Neural cell (in vitro differentiated cells): Measurements from ENCODE around the gene LRMDA. TPM values are rescaled to one million over a fixed set of nuclear protein-coding genes. Genes with fewer than 3 reads are reported as not detected.

Experiments used
- H2AFZ ChIP-seq: fragments of 200-600, 300-800 bp; sonication (generic), shearing (Covaris generic); 2 replicates; pipeline ENCODE4 v1.6.0; 2014; ENCODE audit warnings: low read depth, mild to moderate bottlenecking, antibody characterized with exemption, low read length, moderate library complexity
- H3F3A ChIP-seq: fragments of 200-600 bp; shearing (Covaris generic); 2 replicates; pipeline ENCODE4 v1.6.1; 2016; ENCODE audit warnings: mild to moderate bottlenecking, moderate library complexity, mixed read lengths, antibody characterized with exemption, low read length; ENCODE audit not compliant: insufficient read depth, poor library complexity, severe bottlenecking
- H3K27ac ChIP-seq: fragments of 200-600, 300-800 bp; sonication (generic), shearing (Covaris generic); 2 replicates; pipeline ENCODE4 v1.5.1; 2014; ENCODE audit warnings: mild to moderate bottlenecking, low read length, moderate library complexity
- H3K27me3 ChIP-seq: fragments of 300-800, 200-600 bp; sonication (generic), shearing (Covaris generic); 2 replicates; pipeline ENCODE4 v1.6.0; 2014; ENCODE audit warnings: mild to moderate bottlenecking, low read depth, low read length, moderate library complexity; ENCODE audit not compliant: insufficient read depth
- H3K36me3 ChIP-seq: fragments of 300-800, 200-600 bp; sonication (generic), shearing (Covaris generic); 2 replicates; pipeline ENCODE4 v1.5.1; 2014; ENCODE audit warnings: mild to moderate bottlenecking, antibody characterized with exemption, low read length, moderate library complexity; ENCODE audit not compliant: insufficient read depth
- H3K4me2 ChIP-seq: fragments of 300-800, 200-600 bp; sonication (generic), shearing (Covaris generic); 2 replicates; pipeline ENCODE4 v1.6.0; 2014; ENCODE audit warnings: mild to moderate bottlenecking, low read length
- H3K4me3 ChIP-seq: fragments of 300-800, 200-600 bp; sonication (generic), shearing (Covaris generic); 2 replicates; pipeline ENCODE4 v1.5.1; 2014; ENCODE audit warnings: mild to moderate bottlenecking, low read length, moderate library complexity
- H3K79me2 ChIP-seq: fragments of 200-600 bp; shearing (Covaris generic); replicated peaks from 2 replicates; pipeline ENCODE4 v1.6.0; 2014; ENCODE audit warnings: mild to moderate bottlenecking, low read length, moderate library complexity; ENCODE audit not compliant: insufficient read depth
- H3K9ac ChIP-seq: fragments of 300-800, 200-600 bp; sonication (generic), shearing (Covaris generic); 2 replicates; pipeline ENCODE4 v1.6.1; 2016; ENCODE audit warnings: mild to moderate bottlenecking, low read length, mixed read lengths
- H3K9me2 ChIP-seq: fragments of 200-600 bp; shearing (Covaris generic); 2 replicates; pipeline ENCODE4 v1.6.1; 2016; ENCODE audit warnings: mild to moderate bottlenecking, low read length, mixed read lengths; ENCODE audit not compliant: insufficient read depth
- H3K9me3 ChIP-seq: fragments of 200-600, 300-800 bp; sonication (generic), shearing (Covaris generic); 2 replicates; pipeline ENCODE4 v1.6.1; 2016; ENCODE audit warnings: mild to moderate bottlenecking, mixed run types, low read length, moderate library complexity, mixed read lengths
- H4K20me1 ChIP-seq: fragments of 200-600 bp; shearing (Covaris generic); 2 replicates; pipeline ENCODE4 v1.6.1; 2016; ENCODE audit warnings: mild to moderate bottlenecking, mixed run types; ENCODE audit not compliant: insufficient read depth
- EP300 ChIP-seq: fragments of 450-650 bp; conservative IDR thresholded peaks from 2 replicates; pipeline ENCODE4 v1.6.1; 2014; ENCODE audit warnings: antibody characterized with exemption, mild to moderate bottlenecking, moderate library complexity; ENCODE audit not compliant: poor library complexity, severe bottlenecking
- EZH2 ChIP-seq: fragments of 200-600, 300-800 bp; shearing (Covaris generic), sonication (generic); IDR thresholded peaks from 2 replicates; pipeline ENCODE4 v1.6.1; 2014; ENCODE audit warnings: antibody characterized with exemption, low read length, borderline replicate concordance, mild to moderate bottlenecking; ENCODE audit not compliant: insufficient read depth, poor library complexity, severe bottlenecking
- MXI1 ChIP-seq: fragments of 450-650 bp; conservative IDR thresholded peaks from 2 replicates; pipeline ENCODE4 v1.6.1; 2014; ENCODE audit warnings: antibody characterized with exemption, mild to moderate bottlenecking; ENCODE audit not compliant: poor library complexity, severe bottlenecking
- POLR2AphosphoS5 ChIP-seq: IDR thresholded peaks from 2 replicates; pipeline ENCODE4 v1.6.1; 2012
- RAD21 ChIP-seq: fragments of 450-650 bp; conservative IDR thresholded peaks from 2 replicates; pipeline ENCODE4 v1.6.1; 2014; ENCODE audit warnings: antibody characterized with exemption, mild to moderate bottlenecking, moderate library complexity
- SMC3 ChIP-seq: fragments of 450-650 bp; conservative IDR thresholded peaks from 2 replicates; pipeline ENCODE4 v1.6.1; 2014; ENCODE audit warnings: antibody characterized with exemption, mild to moderate bottlenecking, moderate library complexity; ENCODE audit not compliant: poor library complexity
- TAF1 ChIP-seq: IDR thresholded peaks from 2 replicates; pipeline ENCODE4 v1.6.1; 2012; ENCODE audit warnings: low read depth
- polyA plus RNA-seq: library from polyadenylated mRNA; depleted of rRNA; stranded (reverse); fragments of >200 nt; gene quantifications from 2 replicates; pipeline ENCODE4 v1.2.3, GENCODE V29; 2014
- TF ChIP-seq, protein P1 (sequence below): fragments of 450-650 bp; IDR thresholded peaks from 2 replicates; pipeline ENCODE4 v1.5.1; 2014; ENCODE audit warnings: antibody characterized with exemption, mild to moderate bottlenecking, moderate library complexity; ENCODE audit not compliant: poor library complexity, severe bottlenecking
- TF ChIP-seq, protein P2 (sequence below): IDR thresholded peaks from 2 replicates; pipeline ENCODE4 v1.6.1; 2012; ENCODE audit warnings: borderline replicate concordance

LRMDA gene
- polyA plus RNA-seq, 1 donor from 2014 or later = 5.6 TPM

DNA sequence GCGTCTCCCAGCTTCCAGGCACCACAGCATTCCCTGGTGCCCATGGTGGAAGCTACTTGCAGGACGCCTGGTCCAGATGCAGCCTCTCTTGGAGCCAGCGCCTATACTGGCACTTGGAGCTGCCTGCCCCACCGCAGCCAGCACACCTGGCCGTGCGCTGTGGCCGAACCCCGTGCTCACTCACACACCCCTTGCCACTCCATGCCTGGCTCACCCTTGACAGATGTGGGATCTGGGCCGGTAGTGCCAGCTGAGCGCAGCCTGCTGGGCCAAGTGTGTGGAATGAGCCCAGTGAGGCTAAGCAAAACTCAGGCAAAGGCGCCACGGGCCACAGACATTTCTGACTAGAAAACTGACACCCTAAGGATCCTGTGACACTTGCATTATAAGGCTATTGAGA is 884.8 kb downstream of the LRMDA start:
- Histone ChIP-seq H3K79me2 (no peaks in the 10 kb centered on the region), H3K27ac (no peak overlapping the region), H2AFZ (no peak overlapping the region), H3K36me3 (no peaks in the 10 kb centered on the region), H3F3A (no peaks in the 10 kb centered on the region), H3K9ac (no peak overlapping the region), H4K20me1 (no peaks in the 10 kb centered on the region), H3K9me3 (no peaks in the 10 kb centered on the region), H3K4me3 (no peak overlapping the region), H3K27me3 (no peaks in the 10 kb centered on the region), H3K9me2 (no peaks in the 10 kb centered on the region), H3K4me2 (no peak overlapping the region)
- TF ChIP-seq RAD21 = no peak
- no peak for TF ChIP-seq MXI1
- TF ChIP-seq EZH2 = no peak
- TF ChIP-seq EP300 = no peak
- TF ChIP-seq SMC3 = no peak
- TF ChIP-seq, protein P1, sequence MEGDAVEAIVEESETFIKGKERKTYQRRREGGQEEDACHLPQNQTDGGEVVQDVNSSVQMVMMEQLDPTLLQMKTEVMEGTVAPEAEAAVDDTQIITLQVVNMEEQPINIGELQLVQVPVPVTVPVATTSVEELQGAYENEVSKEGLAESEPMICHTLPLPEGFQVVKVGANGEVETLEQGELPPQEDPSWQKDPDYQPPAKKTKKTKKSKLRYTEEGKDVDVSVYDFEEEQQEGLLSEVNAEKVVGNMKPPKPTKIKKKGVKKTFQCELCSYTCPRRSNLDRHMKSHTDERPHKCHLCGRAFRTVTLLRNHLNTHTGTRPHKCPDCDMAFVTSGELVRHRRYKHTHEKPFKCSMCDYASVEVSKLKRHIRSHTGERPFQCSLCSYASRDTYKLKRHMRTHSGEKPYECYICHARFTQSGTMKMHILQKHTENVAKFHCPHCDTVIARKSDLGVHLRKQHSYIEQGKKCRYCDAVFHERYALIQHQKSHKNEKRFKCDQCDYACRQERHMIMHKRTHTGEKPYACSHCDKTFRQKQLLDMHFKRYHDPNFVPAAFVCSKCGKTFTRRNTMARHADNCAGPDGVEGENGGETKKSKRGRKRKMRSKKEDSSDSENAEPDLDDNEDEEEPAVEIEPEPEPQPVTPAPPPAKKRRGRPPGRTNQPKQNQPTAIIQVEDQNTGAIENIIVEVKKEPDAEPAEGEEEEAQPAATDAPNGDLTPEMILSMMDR = no peak
- no peak for TF ChIP-seq TAF1
- no peak for TF ChIP-seq POLR2AphosphoS5
- TF ChIP-seq, protein P2, sequence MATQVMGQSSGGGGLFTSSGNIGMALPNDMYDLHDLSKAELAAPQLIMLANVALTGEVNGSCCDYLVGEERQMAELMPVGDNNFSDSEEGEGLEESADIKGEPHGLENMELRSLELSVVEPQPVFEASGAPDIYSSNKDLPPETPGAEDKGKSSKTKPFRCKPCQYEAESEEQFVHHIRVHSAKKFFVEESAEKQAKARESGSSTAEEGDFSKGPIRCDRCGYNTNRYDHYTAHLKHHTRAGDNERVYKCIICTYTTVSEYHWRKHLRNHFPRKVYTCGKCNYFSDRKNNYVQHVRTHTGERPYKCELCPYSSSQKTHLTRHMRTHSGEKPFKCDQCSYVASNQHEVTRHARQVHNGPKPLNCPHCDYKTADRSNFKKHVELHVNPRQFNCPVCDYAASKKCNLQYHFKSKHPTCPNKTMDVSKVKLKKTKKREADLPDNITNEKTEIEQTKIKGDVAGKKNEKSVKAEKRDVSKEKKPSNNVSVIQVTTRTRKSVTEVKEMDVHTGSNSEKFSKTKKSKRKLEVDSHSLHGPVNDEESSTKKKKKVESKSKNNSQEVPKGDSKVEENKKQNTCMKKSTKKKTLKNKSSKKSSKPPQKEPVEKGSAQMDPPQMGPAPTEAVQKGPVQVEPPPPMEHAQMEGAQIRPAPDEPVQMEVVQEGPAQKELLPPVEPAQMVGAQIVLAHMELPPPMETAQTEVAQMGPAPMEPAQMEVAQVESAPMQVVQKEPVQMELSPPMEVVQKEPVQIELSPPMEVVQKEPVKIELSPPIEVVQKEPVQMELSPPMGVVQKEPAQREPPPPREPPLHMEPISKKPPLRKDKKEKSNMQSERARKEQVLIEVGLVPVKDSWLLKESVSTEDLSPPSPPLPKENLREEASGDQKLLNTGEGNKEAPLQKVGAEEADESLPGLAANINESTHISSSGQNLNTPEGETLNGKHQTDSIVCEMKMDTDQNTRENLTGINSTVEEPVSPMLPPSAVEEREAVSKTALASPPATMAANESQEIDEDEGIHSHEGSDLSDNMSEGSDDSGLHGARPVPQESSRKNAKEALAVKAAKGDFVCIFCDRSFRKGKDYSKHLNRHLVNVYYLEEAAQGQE = no peak

DNA sequence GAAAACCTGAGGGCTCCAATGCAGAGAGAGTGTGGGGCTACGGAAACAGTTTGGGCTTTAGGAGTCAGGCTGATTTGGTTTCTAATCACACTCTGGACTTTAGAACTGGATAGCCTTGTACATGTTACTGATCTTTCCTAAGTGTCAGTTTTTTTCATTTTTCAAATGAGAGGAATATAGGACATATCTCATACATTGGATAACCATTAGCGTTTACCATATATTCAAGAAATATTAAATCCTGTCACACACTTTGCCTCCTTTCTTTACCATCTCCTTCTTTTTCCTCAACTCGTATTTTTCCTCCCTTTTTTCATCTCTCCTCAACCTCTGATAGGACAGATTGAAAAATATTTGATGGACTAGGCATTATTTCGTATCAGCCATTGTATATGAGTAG is 885.7 kb downstream of the LRMDA start:
- H4K20me1 ChIP-seq = no peaks in the 10 kb centered on the region
- no peak for TF ChIP-seq EP300
- no peak for TF ChIP-seq EZH2
- TF ChIP-seq RAD21 = no peak
- no peak for TF ChIP-seq TAF1
- no peak for TF ChIP-seq SMC3
- TF ChIP-seq, protein P2 = no peak
- TF ChIP-seq MXI1 = no peak
- no peak overlapping the region for H3K4me3 ChIP-seq
- H3F3A ChIP-seq = no peaks in the 10 kb centered on the region
- no peaks in the 10 kb centered on the region for H3K79me2 ChIP-seq
- H2AFZ ChIP-seq = no peak overlapping the region
- H3K27me3 ChIP-seq = no peaks in the 10 kb centered on the region
- no peak overlapping the region for H3K9ac ChIP-seq
- H3K9me2 ChIP-seq = no peaks in the 10 kb centered on the region
- no peaks in the 10 kb centered on the region for H3K36me3 ChIP-seq
- H3K9me3 ChIP-seq = no peaks in the 10 kb centered on the region
- H3K27ac ChIP-seq = no peak overlapping the region
- H3K4me2 ChIP-seq = no peak overlapping the region
